Purkinje cell (primary cell): ENCODE measurements around the gene PDZD7. TPM values are rescaled to one million over a fixed set of nuclear protein-coding genes. Genes with fewer than 3 reads are reported as not detected.

Source experiments
- polyA plus RNA-seq: library from polyadenylated mRNA; unstranded; fragments of >200 nt; fragmentation: Nextera tagmentation; gene quantifications from 2 replicates; pipeline ENCODE4 v1.2.1, GENCODE V29; 2014

PDZD7 gene
- 0.77 and 5.0 TPM in 2 replicates for polyA plus RNA-seq

DNA sequence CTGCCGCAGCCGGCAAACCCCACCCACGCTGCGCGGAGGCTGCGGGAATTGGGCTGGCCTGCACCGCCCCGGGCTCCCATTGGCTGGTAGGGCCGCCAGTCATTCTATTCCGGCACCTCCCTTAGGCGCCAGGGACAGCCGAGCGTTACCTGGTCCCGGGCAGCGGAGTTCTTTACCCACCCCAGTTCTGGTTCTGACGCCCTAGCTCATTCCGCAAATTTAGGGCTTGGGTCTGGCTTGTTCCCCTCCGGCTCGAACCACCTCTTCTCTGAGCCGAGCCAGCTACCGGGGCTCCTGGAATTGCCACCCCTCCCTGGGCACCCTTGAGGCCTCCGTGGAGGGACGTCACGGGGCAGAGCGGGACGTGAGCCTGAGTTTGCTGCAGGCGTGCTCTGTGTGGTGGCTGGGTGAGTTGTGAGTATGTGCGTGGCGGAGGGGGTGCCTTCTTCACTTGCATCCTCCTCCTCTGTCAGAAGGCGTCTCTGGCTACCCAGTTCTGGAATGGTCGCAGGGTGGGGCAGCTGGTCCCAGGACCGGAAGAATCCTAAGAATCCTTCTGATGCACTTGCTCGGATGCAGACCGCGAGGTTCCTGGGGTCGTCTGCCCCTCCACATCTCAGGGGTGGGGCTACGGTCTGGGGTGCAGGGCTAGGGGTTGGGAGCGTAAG lies at the start of gene PDZD7, which contains the start of gene SFXN3:
Gene PDZD7 (minus strand): TSS at position 2 of the 668 bp plus-strand sequence. CDS start 910 bp downstream, outside the sequence.
Gene SFXN3 (plus strand): TSS at position 107 of the 668 bp plus-strand sequence. CDS start 3,461 bp downstream, outside the sequence.

DNA sequence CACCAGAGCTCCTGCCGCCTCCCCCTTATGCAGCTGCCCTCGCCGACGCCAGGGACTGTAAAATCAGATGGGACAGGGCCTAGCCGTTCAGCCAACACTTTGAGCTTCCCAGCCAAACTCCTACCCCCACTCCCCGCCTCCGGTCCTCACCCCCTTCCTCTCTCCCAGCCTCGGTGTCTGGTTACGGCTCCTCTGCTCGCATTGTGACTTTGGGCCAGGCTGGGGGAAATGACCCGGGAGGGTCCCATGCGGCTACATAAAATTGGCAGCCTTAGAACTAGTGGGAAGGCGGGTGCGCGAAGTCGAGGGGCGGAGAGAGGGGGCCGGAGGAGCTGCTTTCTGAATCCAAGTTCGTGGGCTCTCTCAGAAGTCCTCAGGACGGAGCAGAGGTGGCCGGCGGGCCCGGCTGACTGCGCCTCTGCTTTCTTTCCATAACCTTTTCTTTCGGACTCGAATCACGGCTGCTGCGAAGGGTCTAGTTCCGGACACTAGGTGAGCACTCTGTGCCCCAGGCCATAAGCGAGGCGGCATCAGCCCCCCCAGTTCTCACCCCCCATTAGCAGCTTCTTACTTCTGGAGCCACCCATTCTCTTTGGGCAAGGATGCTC lies 30.8 kb upstream of the PDZD7 start, which contains the start of gene KAZALD1:
Gene KAZALD1 (plus strand): TSS at position 366 of the 608 bp plus-strand sequence. CDS start 604 bp downstream, outside the sequence.

DNA sequence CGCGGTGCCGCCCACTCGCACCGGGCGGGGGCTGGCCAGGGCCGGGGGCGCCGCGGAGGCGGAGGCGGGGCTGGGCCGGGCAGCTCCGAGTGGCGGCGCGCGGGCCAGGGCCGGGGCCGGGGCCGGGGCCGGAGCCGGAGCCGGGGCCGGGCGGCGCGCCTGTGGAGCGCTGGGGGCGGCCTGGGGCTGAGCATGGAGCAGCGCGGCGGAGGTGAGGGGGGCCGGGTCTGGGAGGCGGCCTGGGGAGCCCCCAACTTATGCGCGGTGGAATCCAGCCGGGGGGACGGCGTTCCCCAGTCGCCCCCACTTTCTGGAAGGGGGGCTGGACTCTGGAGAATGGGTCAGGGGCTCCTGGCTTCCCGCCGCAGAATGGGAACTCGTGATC lies 31.2 kb downstream of the PDZD7 start, which contains the start of gene LZTS2:
Gene LZTS2 (plus strand): TSS at position 67 of the 385 bp plus-strand sequence. CDS start 2,731 bp downstream, outside the sequence.

DNA sequence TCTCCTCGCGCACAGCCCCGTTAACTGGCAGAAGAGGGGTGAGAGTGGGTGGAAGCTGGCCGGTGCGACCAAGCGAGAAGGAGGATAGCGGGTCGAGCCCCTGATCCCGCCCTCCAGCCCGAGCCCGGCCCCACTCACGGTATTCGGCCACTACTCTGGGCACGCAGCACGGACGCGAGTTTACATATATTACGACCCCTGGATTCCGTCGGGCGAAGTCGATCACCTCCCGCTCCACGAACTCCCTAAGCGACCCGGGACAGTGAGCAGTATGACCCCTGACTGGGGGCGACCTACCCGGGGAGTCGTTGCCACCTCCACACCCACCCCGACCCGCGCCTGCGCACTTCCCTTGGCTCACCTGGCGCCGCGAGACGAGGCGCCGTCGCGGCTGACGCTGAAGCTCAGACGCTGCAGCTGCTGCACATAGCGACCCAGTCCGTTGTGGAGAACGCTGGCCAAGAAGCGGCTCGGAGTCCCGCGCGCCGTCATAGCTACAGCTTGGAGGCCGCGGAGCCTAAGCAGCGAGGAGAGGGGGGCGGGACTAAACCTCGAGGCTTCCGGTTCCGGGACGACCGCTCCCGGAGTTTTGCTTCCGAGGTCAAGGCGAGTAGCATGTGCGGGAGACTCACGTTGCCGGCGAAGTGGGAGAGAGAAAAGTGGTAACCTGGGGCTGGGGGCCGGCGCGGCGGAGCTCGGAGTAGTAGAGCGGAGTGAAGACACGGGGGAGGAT lies 43.8 kb downstream of the PDZD7 start, which contains the start of the genes MRPL43 and TWNK:
Gene MRPL43 (minus strand): TSS at position 546 of the 733 bp plus-strand sequence. CDS start 54 bp downstream, at position 492.
Gene TWNK (plus strand): TSS at position 592 of the 733 bp plus-strand sequence. CDS start 668 bp downstream, outside the sequence.

DNA sequence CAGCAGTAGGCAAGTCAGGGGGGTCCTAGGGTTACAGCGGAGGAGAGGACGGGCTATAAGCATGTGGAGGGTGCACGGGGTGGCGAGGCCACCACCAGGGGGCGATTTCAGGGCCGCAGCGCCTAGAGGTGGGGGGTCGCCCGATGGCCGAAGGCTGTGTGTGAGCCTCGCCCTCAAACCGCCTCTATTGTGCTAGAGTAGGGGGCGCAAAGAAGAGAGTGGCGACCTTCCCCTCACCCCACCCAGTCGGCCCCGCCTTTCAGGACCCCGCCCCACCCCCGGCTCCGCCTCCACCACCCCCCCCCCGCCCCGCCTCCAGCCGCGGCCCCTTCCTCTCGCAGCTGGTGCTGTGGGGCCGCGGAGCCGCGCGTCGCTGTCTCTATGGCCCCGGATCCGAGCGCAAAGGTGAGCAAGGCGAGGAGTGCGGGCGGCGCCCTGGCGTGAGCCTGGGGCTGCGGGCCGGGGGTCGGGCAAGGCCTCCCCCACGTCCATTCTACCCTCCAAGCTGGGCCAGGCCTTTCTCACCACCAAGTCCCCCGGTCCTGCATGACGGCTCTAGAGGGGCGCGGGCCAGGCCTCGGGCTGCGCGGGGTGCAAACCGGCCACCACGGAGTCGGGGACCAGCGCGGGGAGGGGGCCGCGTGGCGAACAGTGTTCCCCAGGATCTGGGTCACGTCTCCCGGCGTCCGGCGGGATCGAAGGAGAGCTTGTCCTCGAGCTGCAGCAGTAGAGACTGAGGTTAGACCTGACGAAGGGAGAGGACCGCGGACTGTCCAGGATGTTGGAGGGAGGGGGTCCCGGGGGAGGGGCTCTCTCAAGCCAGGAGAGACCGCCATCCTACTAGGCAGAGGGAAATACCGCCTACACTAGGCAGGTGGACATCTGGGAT lies 61.5 kb downstream of the PDZD7 start, which contains the start of gene SEMA4G:
Gene SEMA4G (plus strand): TSS at position 318 of the 889 bp plus-strand sequence. CDS start 3,409 bp downstream, outside the sequence.

Other genes with a start within 250 kb of the PDZD7 start
- gene SLF2, start 118.2 kb downstream of the PDZD7 start, polyA plus RNA-seq = 4.8 and 10.6 TPM in 2 replicates
- 40.3 and 76.9 TPM in 2 replicates for gene SEMA4G, start 61.6 kb downstream of the PDZD7 start, polyA plus RNA-seq
- 77.6 and 90.6 TPM in 2 replicates for gene MRPL43, start 43.6 kb downstream of the PDZD7 start, polyA plus RNA-seq
- gene TWNK, start 43.6 kb downstream of the PDZD7 start, polyA plus RNA-seq = 1.5 and 1.9 TPM in 2 replicates
- 0.17 and 0.53 TPM in 2 replicates for gene LZTS2, start 31.3 kb downstream of the PDZD7 start, polyA plus RNA-seq
- 4.8 and 6.0 TPM in 2 replicates for gene SFXN3, start 105 bp upstream of the PDZD7 start, polyA plus RNA-seq
- gene KAZALD1, start 30.9 kb upstream of the PDZD7 start, polyA plus RNA-seq = not detected in 2 replicates
- gene TLX1, start 100.2 kb upstream of the PDZD7 start, polyA plus RNA-seq = not detected in 2 replicates
- not detected in 2 replicates for gene LBX1, start 198.3 kb upstream of the PDZD7 start, polyA plus RNA-seq